HAP-1 (cell line): ENCODE measurements around the gene HOXC9.

Experiments used
- DNase-seq, 2 experiments: peaks; one replicate each; pipeline ENCODE4 v3.0.0-alpha.2; 2016 to 2020; ENCODE audit warnings: low spot score in 2 of 2
- H3K27me3 ChIP-seq: fragments of 250-450 bp; sonication (Bioruptor Pico); 2 replicates; pipeline ENCODE4 v1.5.1; 2020; ENCODE audit warnings: low read depth, mild to moderate bottlenecking, moderate library complexity
- H3K36me3 ChIP-seq: fragments of 250-450 bp; sonication (Bioruptor Pico); replicated peaks from 2 replicates; pipeline ENCODE4 v1.5.1; 2020; ENCODE audit warnings: mild to moderate bottlenecking
- H3K4me1 ChIP-seq: fragments of 250-450 bp; sonication (Bioruptor Pico); 2 replicates; pipeline ENCODE4 v1.5.1; 2020; ENCODE audit warnings: mild to moderate bottlenecking
- H3K4me3 ChIP-seq: fragments of 250-450 bp; sonication (Bioruptor Pico); 2 replicates; pipeline ENCODE4 v1.5.1; 2020; ENCODE audit warnings: mild to moderate bottlenecking, moderate library complexity
- H3K9me3 ChIP-seq: fragments of 250-450 bp; sonication (Bioruptor Pico); 2 replicates; pipeline ENCODE4 v1.5.1; 2020; ENCODE audit warnings: mild to moderate bottlenecking, moderate library complexity
- in situ Hi-C: fragments of 300-500 bp; cut with MboI; formaldehyde crosslinking; loops from 3 replicates; pipeline ENCODE4 v1.14.3; 2020; ENCODE audit warnings: low sequenced_read_pairs, inconsistent platforms, mixed read lengths

The HOXC9 gene

DNA sequence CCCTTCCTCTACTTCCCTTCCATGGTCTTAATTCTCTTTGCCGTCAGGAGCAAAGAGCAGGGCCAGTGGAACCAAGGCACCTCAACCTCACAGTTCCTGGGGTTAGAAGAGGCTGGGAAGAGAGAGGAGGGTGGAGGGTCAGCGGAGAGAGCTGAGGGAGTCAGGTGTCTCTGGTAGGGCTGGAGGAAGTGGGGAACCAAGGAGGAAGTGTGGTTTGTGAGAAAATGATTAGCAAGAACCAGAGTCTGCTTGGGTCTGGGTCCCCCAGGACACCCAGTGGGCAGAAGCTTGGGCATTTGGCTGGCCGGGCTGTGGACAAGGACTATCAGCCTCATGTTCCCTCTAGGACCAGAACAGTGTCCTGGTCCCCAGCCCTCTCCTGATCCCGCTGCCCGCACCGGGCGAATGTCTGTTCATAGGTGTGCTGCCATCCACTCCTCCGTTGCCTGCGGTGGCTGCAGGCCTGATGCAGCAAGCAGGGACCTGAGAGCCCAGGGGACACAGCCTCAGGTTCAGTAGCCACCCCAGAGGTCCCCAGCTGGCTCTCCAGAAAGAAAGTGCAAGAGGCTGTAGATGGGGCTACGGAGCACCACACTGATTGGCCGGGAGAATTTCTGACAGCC lies 42.9 kb upstream of the HOXC9 start:
- in situ Hi-C loops = no loop called here
- Histone ChIP-seq H3K9me3 (no peaks in the 10 kb centered on the region), H3K4me1 (peaks cover 8% of the 10 kb centered on the region), H3K36me3 (no peaks in the 10 kb centered on the region), H3K27me3 (peaks cover 19% of the 10 kb centered on the region), H3K4me3 (no peak overlapping the region)
- DNase-seq = no peak

DNA sequence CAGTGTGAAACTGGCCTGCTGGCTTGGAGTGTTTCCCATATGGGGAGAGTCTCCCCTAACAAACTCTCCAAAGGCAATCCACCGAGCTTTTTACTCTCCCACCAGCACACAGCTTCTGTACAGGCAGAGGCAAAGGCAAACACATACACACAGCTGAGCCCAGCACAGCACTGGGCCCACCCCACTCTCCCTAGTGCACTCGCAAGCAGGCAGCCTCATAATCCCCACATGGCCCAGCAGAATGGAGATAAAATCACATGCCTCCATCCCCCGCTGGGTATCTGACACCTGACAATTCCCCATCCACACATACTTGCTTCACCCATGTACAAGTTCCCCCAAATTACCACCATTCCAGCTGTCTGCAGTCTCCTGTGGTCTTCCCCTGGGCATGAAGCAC lies 41.8 kb upstream of the HOXC9 start:
- Histone ChIP-seq H3K27me3 (peaks cover 19% of the 10 kb centered on the region), H3K36me3 (no peaks in the 10 kb centered on the region), H3K4me3 (no peak overlapping the region), H3K4me1 (peaks cover 8% of the 10 kb centered on the region), H3K9me3 (no peaks in the 10 kb centered on the region)
- DNase-seq = no peak
- in situ Hi-C loops = no loop called here

- in situ Hi-C loops = no loop called here
Observed at GRCh38 chr12:53959314-53959713, 40.6 kb upstream of the HOXC9 start.

GRCh38 chr12:53960187-53961024 lies 39.6 kb upstream of the HOXC9 start:
- peaks cover 12% of the 10 kb centered on the region for H3K4me1 ChIP-seq
- no peak overlapping the region for H3K4me3 ChIP-seq
- DNase-seq = no peak
- H3K9me3 ChIP-seq = no peaks in the 10 kb centered on the region
- H3K36me3 ChIP-seq = no peaks in the 10 kb centered on the region
- in situ Hi-C loops = no loop called here
- H3K27me3 ChIP-seq = peaks cover 18% of the 10 kb centered on the region

More at GRCh38 chr12:53959314-53959713, 40.6 kb upstream of the HOXC9 start:
- H3K27me3 ChIP-seq = peaks cover 19% of the 10 kb centered on the region
- no peak for DNase-seq
- H3K36me3 ChIP-seq = no peaks in the 10 kb centered on the region
- peaks cover 3% of the 10 kb centered on the region; the same call in 1 of the 2 replicates for H3K4me1 ChIP-seq
- no peaks in the 10 kb centered on the region for H3K9me3 ChIP-seq
- H3K4me3 ChIP-seq = no peak overlapping the region

GRCh38 chr12:53961025-53961761 lies 38.8 kb upstream of the HOXC9 start:
- Histone ChIP-seq H3K27me3 (peaks cover 10% of the 10 kb centered on the region), H3K4me1 (peaks cover 17% of the 10 kb centered on the region), H3K9me3 (no peaks in the 10 kb centered on the region), H3K36me3 (no peaks in the 10 kb centered on the region), H3K4me3 (no peak overlapping the region)
- no peak for DNase-seq
- in situ Hi-C loops = no loop called here

DNA sequence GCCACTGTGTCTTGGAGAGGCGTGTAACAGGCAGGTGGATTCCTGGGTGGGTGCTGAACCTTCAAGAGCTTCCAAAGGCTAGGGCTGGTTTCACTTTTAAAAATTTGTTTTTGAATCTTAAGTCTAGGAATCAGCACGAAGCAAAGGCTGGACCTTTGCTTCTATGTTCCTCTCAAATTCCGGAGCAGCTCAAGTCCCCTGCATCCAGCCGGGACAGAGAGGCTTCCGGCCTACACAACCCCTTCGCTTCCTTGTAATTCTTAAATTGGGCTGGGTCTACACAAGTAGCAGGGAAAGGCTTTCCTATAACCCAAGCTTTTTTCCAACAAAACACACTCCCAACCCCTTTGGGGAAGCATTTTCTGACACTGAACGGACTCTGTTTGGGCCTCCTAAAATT lies 37.0 kb upstream of the HOXC9 start:
- no peaks in the 10 kb centered on the region for H3K9me3 ChIP-seq
- no peak for DNase-seq
- H3K4me1 ChIP-seq = peaks cover 17% of the 10 kb centered on the region
- H3K4me3 ChIP-seq = no peak overlapping the region
- H3K27me3 ChIP-seq = 0 out of 2 replicates have a peak, but pooled peaks cover 2% of the 10 kb centered on the region
- in situ Hi-C loops = no loop called here
- no peaks in the 10 kb centered on the region for H3K36me3 ChIP-seq

DNA sequence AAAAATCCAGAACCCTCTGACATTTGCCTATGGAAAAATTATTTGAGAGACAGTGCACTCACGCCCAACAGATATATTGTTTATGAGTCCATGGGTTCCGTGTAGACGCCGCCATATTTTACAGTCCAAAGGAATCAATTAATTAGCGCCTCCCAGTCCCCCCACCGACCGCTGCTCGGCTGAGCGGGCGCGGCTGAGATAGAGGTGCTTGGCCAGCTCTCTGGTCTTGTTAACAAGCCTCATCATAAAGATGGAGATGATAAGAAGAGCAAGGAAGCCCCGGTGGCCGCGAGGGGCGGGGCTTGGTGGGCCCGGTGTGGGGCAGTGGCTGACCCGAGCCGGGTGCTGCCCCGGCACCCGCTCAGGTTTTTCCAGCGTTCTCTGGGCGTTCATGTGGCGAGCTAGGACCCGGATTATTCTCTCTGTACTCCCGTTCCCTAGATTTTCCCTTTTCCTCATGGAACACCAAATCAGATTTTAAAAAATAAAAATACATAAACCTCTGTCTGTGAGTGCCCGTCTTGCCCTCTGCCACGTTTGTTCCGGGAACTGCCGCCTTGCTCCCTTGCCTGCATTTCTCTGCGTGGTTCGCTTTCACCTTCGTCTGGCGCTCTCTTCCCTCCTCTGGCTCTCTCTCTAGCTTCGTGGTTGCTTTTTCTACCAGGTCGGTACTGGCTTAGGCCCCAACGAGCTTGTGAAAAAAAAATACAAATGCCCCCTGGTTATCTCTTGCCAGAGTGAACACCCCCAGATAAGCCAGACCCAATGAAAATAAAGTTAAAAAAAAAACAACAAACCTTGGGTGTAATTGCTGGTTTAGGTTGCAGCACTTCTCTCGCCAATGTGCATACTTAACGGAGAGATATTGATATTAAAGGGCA lies 36.3 kb upstream of the HOXC9 start:
- 0 out of 2 replicates have a peak, but pooled peaks cover 2% of the 10 kb centered on the region for H3K27me3 ChIP-seq
- DNase-seq = no peak
- no peaks in the 10 kb centered on the region for H3K36me3 ChIP-seq
- no peak overlapping the region for H3K4me3 ChIP-seq
- H3K9me3 ChIP-seq = no peaks in the 10 kb centered on the region
- peaks cover 17% of the 10 kb centered on the region for H3K4me1 ChIP-seq
- in situ Hi-C loops = no loop called here

- Histone ChIP-seq H3K36me3 (no peaks in the 10 kb centered on the region), H3K4me3 (no peak overlapping the region), H3K27me3 (no peaks in the 10 kb centered on the region), H3K9me3 (no peaks in the 10 kb centered on the region), H3K4me1 (peaks cover 17% of the 10 kb centered on the region)
- in situ Hi-C loops = no loop called here
- DNase-seq = no peak
Observed at GRCh38 chr12:53964315-53964713, 35.6 kb upstream of the HOXC9 start.

DNA sequence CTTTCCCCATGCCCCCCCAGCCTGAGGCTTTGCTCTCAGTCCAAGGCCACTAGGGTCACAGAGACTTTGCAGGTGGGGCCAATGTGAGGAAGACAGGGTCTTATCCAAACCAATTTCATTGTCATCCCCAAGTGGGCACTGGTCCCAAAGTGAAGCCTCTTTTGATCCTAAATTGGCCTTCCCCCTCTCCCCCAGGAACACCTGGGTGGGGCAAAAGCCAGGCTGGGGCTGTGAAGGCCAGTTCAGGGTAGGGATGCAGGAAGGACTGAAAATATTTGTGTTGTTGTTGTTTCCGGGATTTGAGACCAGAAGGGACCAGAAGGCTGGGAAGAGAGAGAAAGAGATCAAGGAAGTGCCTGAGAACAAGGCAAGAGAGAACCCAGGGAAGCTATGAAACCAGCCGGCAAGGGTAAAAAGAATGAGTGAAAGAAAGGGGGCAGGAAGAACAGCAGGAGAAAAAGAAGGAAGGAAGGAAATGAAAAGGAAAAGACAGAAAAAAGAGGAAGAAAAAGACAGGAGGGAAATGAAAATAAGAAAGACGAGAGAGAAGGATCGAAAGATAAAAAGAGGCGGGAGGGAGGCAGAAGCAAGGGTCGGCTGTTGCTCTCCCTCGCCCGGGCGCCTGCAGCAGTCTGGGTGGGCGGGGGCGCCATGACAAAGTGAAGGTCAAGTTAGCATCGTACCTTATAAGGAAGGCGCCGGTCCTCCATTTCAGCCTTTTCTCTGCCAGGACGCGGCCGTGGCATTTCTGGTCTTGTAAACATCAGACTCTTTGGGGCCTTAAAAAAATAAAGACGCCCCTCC lies 34.5 kb upstream of the HOXC9 start:
- Histone ChIP-seq H3K4me1 (peaks cover 17% of the 10 kb centered on the region), H3K27me3 (no peaks in the 10 kb centered on the region), H3K36me3 (no peaks in the 10 kb centered on the region), H3K9me3 (no peaks in the 10 kb centered on the region), H3K4me3 (peak overlapping the region; percentile 14)
- DNase-seq = peak in 1 of 2 experiments; percentile 59
- in situ Hi-C loops = no loop called here

DNA sequence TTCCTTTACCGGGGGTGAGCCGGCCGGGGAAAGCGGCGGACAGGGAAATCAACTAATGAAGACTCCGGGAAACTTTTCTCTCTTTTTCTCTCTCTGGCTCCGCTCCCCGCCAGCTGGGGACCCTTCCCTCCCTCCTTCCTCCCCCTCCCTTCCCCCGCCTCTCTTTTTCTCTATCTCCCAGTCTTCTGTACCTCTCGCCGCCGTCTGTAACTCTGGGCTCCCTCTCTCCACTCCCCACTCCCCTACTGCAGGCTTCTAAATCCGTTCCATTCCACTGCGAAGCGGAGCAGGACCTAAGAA lies 33.9 kb upstream of the HOXC9 start:
- H3K4me1 ChIP-seq = peaks cover 17% of the 10 kb centered on the region
- no peaks in the 10 kb centered on the region for H3K9me3 ChIP-seq
- DNase-seq = no peak
- no peaks in the 10 kb centered on the region for H3K36me3 ChIP-seq
- in situ Hi-C loops = no loop called here
- no peaks in the 10 kb centered on the region for H3K27me3 ChIP-seq
- peak overlapping the region; percentile 14 for H3K4me3 ChIP-seq

- H3K27me3 ChIP-seq = no peaks in the 10 kb centered on the region
- H3K36me3 ChIP-seq = no peaks in the 10 kb centered on the region
- peak overlapping the region; percentile 14 for H3K4me3 ChIP-seq
- peaks cover 17% of the 10 kb centered on the region for H3K4me1 ChIP-seq
- in situ Hi-C loops = no loop called here
- no peak for DNase-seq
- H3K9me3 ChIP-seq = no peaks in the 10 kb centered on the region
Observed at GRCh38 chr12:53966385-53967133, 33.4 kb upstream of the HOXC9 start.

- Histone ChIP-seq H3K36me3 (no peaks in the 10 kb centered on the region), H3K27me3 (no peaks in the 10 kb centered on the region), H3K4me3 (no peak overlapping the region), H3K4me1 (peaks cover 17% of the 10 kb centered on the region), H3K9me3 (no peaks in the 10 kb centered on the region)
- in situ Hi-C loops = no loop called here
- DNase-seq = no peak
Observed at GRCh38 chr12:53967421-53967925, 32.5 kb upstream of the HOXC9 start.
